ENCODE data around the gene MYLIP.

DNA sequence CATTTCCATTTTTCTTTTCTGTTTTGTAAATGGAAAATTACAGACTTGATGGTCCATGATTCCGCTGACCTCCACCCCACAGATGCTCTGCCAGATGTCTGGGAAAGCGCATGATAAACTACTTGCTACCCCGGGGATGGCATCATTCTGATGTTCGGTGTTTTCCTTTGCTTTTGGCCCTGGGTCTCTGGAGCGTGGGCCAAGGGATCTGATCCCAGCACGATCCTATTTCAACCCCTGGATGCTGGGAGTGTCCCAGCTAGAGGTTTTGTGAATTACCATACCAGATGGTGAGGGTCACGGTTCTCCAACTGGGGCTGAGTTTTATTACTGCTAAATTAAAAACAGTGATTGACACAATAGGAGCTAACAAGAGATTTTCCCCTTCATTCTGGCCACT is 25.2 kb upstream of the MYLIP start:
- no peak for TF ChIP-seq CTCF (conservative IDR thresholded peaks at IDR 0.05 in 1 of 2, IDR thresholded peaks at IDR 0.05 in 1 of 2; ENCODE audit: low read depth in 1 of 2, low read length in 2 of 2)
- TF ChIP-seq EZH2 (IDR thresholded peaks at IDR 0.05; ENCODE audit: low read length, missing control alignments) = no peak

Measured in fibroblast of lung (primary cell).